Inflammatory macrophage treated with lipopolysaccharide for 4 hours (primary cell): ENCODE data around the gene ZBTB5.
A peak's percentile ranks its signal among the peaks of the same experiment; 100 is the strongest.
"Not testable (repeated sequence)": the region's sequence is repeated elsewhere in the genome, so short reads cannot be mapped to it uniquely, and the experiment has no call there.

Experiments used
- DNase-seq: peaks from one replicate; pipeline ENCODE4 v3.0.0-alpha.2; 2020

Gene ZBTB5

GRCh38 chr9:37485389-37486255 lies 20.4 kb upstream of the ZBTB5 start, which contains the start of gene POLR1E:
Gene POLR1E, plus strand, starts transcription at chr9:37485948. Its CDS starts 100 bp downstream, at chr9:37486048.
- DNase-seq, result peak; percentile 94

GRCh38 chr9:37480759-37481158 lies 15.5 kb upstream of the ZBTB5 start:
- no peak for DNase-seq

- DNase-seq, result not testable (repeated sequence)
Measured at GRCh38 chr9:37477987-37478619, 12.9 kb upstream of the ZBTB5 start.

- not testable (repeated sequence) for DNase-seq
Measured at GRCh38 chr9:37477443-37477842, 12.2 kb upstream of the ZBTB5 start.

GRCh38 chr9:37476930-37477329 lies 11.7 kb upstream of the ZBTB5 start:
- DNase-seq, result no peak

- no peak for DNase-seq
Measured at GRCh38 chr9:37474438-37474837, 9.2 kb upstream of the ZBTB5 start.

- DNase-seq, result not testable (repeated sequence)
Measured at GRCh38 chr9:37473982-37474381, 8.7 kb upstream of the ZBTB5 start.

GRCh38 chr9:37471942-37472684 lies 6.9 kb upstream of the ZBTB5 start:
- peak; percentile 44 for DNase-seq

GRCh38 chr9:37468620-37469019 lies 3.4 kb upstream of the ZBTB5 start:
- DNase-seq, result no peak

- not testable (repeated sequence) for DNase-seq
Measured at GRCh38 chr9:37467530-37467929, 2.3 kb upstream of the ZBTB5 start.

GRCh38 chr9:37466037-37466709 lies 923 bp upstream of the ZBTB5 start:
- peak; percentile 18 for DNase-seq

GRCh38 chr9:37464426-37465248 lies 613 bp downstream of the ZBTB5 start:
- DNase-seq, result peak; percentile 73

GRCh38 chr9:37464006-37464405 lies 1.2 kb downstream of the ZBTB5 start:
- DNase-seq, result no peak

GRCh38 chr9:37456817-37457216 lies 8.4 kb downstream of the ZBTB5 start:
- no peak for DNase-seq

GRCh38 chr9:37455884-37456647 lies 9.2 kb downstream of the ZBTB5 start:
- no peak for DNase-seq

- no peak for DNase-seq
Measured at GRCh38 chr9:37454238-37454637, 11.0 kb downstream of the ZBTB5 start.

GRCh38 chr9:37453827-37454226 lies 11.4 kb downstream of the ZBTB5 start:
- DNase-seq, result no peak

GRCh38 chr9:37452611-37453010 lies 12.6 kb downstream of the ZBTB5 start:
- DNase-seq, result no peak

- no peak for DNase-seq
Measured at GRCh38 chr9:37451628-37452027, 13.6 kb downstream of the ZBTB5 start.

GRCh38 chr9:37449862-37450632 lies 15.2 kb downstream of the ZBTB5 start:
- no peak for DNase-seq
